Glomerular visceral epithelial cell (primary cell): ENCODE measurements around the gene RAPGEF4.
"Not testable (repeated sequence)": the region's sequence is repeated elsewhere in the genome, so short reads cannot be mapped to it uniquely, and the experiment has no call there.

ENCODE experiments used
- DNase-seq: peaks from one replicate; pipeline ENCODE4 v3.0.0-alpha.2; 2016; ENCODE audit errors: extremely low spot score

The RAPGEF4 gene

GRCh38 chr2:173093617-173094016, 358.0 kb downstream of the RAPGEF4 start:
- not testable (repeated sequence) for DNase-seq

- no peak for DNase-seq
Observed at GRCh38 chr2:173094731-173095130, 359.1 kb downstream of the RAPGEF4 start.

GRCh38 chr2:173095356-173095755, 359.7 kb downstream of the RAPGEF4 start:
- no peak for DNase-seq

- no peak for DNase-seq
Observed at GRCh38 chr2:173099271-173099670, 363.6 kb downstream of the RAPGEF4 start.

- no peak for DNase-seq
Observed at GRCh38 chr2:173099804-173100203, 364.2 kb downstream of the RAPGEF4 start.

- DNase-seq, result no peak
Observed at GRCh38 chr2:173101687-173102086, 366.0 kb downstream of the RAPGEF4 start.
